Mucosa of rectum (tissue), 2 donors: ENCODE measurements around the gene DHX30.

ENCODE experiments used
- H3K27ac ChIP-seq, 2 donors: one replicate each; pipeline ENCODE4 v1.7.0; 2013; ENCODE audit warnings: inconsistent platforms in 2 of 2, low read depth in 2 of 2, low read length in 2 of 2
- H3K27me3 ChIP-seq, 2 donors: one replicate each; pipeline ENCODE4 v1.7.0; 2013; ENCODE audit warnings: low read length in 2 of 2; ENCODE audit not compliant: control insufficient read depth in 2 of 2, insufficient read depth in 2 of 2
- H3K36me3 ChIP-seq, 2 donors: one replicate each; pipeline ENCODE4 v1.7.0; 2013; ENCODE audit warnings: low read length in 2 of 2; ENCODE audit not compliant: control insufficient read depth in 2 of 2, insufficient read depth in 2 of 2
- H3K4me1 ChIP-seq, 2 donors: one replicate each; pipeline ENCODE4 v1.7.0; 2013; ENCODE audit warnings: low read length in 2 of 2, mild to moderate bottlenecking in 1 of 2; ENCODE audit not compliant: control insufficient read depth in 2 of 2, insufficient read depth in 2 of 2
- H3K4me3 ChIP-seq, 2 donors: one replicate each; pipeline ENCODE4 v1.7.0; 2013; ENCODE audit warnings: low read length in 2 of 2
- H3K9ac ChIP-seq, 2 donors: one replicate each; pipeline ENCODE4 v1.7.0; 2013; ENCODE audit warnings: low read length in 2 of 2, low read depth in 1 of 2, mild to moderate bottlenecking in 1 of 2
- H3K9me3 ChIP-seq, 2 donors: one replicate each; pipeline ENCODE4 v1.7.0; 2013; ENCODE audit warnings: low read length in 2 of 2; ENCODE audit not compliant: control insufficient read depth in 2 of 2
- donor health status: healthy.
- donor health status: Normal muscosa, but diverticular disease.

Gene DHX30

GRCh38 chr3:47867451-47868044 lies 64.6 kb downstream of the DHX30 start:
- H3K9me3 ChIP-seq, result no peaks in the 10 kb centered on the region
- H3K4me1 ChIP-seq, result no peaks in the 10 kb centered on the region
- no peak overlapping the region for H3K27ac ChIP-seq
- H3K36me3 ChIP-seq, result peaks cover 65 to 73% of the 10 kb centered on the region in 2 donors
- H3K4me3 ChIP-seq, result no peak overlapping the region
- H3K27me3 ChIP-seq, result no peaks in the 10 kb centered on the region
- no peak overlapping the region for H3K9ac ChIP-seq

- H3K27ac ChIP-seq, result no peak overlapping the region
- H3K9me3 ChIP-seq, result no peaks in the 10 kb centered on the region
- peaks cover 70 to 73% of the 10 kb centered on the region in 2 donors for H3K36me3 ChIP-seq
- H3K4me1 ChIP-seq, result no peaks in the 10 kb centered on the region
- no peak overlapping the region for H3K4me3 ChIP-seq
- no peak overlapping the region for H3K9ac ChIP-seq
- H3K27me3 ChIP-seq, result no peaks in the 10 kb centered on the region
These were observed 65.4 kb downstream of the DHX30 start for GRCh38 chr3:47868306-47868705.

GRCh38 chr3:47870156-47870555 lies 67.2 kb downstream of the DHX30 start:
- no peaks in the 10 kb centered on the region for H3K4me1 ChIP-seq
- no peaks in the 10 kb centered on the region for H3K9me3 ChIP-seq
- H3K9ac ChIP-seq, result no peak overlapping the region
- H3K36me3 ChIP-seq, result peaks cover 69 to 71% of the 10 kb centered on the region in 2 donors
- H3K27ac ChIP-seq, result no peak overlapping the region
- H3K4me3 ChIP-seq, result no peak overlapping the region
- H3K27me3 ChIP-seq, result no peaks in the 10 kb centered on the region

- H3K4me1 ChIP-seq, result no peaks in the 10 kb centered on the region
- no peak overlapping the region for H3K4me3 ChIP-seq
- H3K9ac ChIP-seq, result no peak overlapping the region
- H3K36me3 ChIP-seq, result peaks cover 71% of the 10 kb centered on the region in 2 donors
- H3K9me3 ChIP-seq, result no peaks in the 10 kb centered on the region
- no peaks in the 10 kb centered on the region for H3K27me3 ChIP-seq
- no peak overlapping the region for H3K27ac ChIP-seq
These were observed 67.8 kb downstream of the DHX30 start for GRCh38 chr3:47870702-47871260.

GRCh38 chr3:47871389-47871788 lies 68.5 kb downstream of the DHX30 start:
- Histone ChIP-seq H3K27ac (no peak overlapping the region), H3K9me3 (no peaks in the 10 kb centered on the region), H3K4me1 (no peaks in the 10 kb centered on the region), H3K4me3 (no peak overlapping the region), H3K36me3 (peaks cover 70 to 71% of the 10 kb centered on the region in 2 donors), H3K9ac (no peak overlapping the region), H3K27me3 (no peaks in the 10 kb centered on the region)

- no peak overlapping the region for H3K9ac ChIP-seq
- H3K27ac ChIP-seq, result no peak overlapping the region
- H3K27me3 ChIP-seq, result no peaks in the 10 kb centered on the region
- no peak overlapping the region for H3K4me3 ChIP-seq
- no peaks in the 10 kb centered on the region for H3K4me1 ChIP-seq
- H3K9me3 ChIP-seq, result no peaks in the 10 kb centered on the region
- H3K36me3 ChIP-seq, result peaks cover 57 to 61% of the 10 kb centered on the region in 2 donors
These were observed 70.0 kb downstream of the DHX30 start for GRCh38 chr3:47872916-47873315.

- Histone ChIP-seq H3K4me3 (no peak overlapping the region), H3K4me1 (no peaks in the 10 kb centered on the region), H3K36me3 (peaks cover 42 to 48% of the 10 kb centered on the region in 2 donors), H3K27me3 (no peaks in the 10 kb centered on the region), H3K9me3 (no peaks in the 10 kb centered on the region), H3K9ac (no peak overlapping the region), H3K27ac (no peak overlapping the region)
These were observed 71.5 kb downstream of the DHX30 start for GRCh38 chr3:47874438-47874837.

- H3K9me3 ChIP-seq, result no peaks in the 10 kb centered on the region
- no peaks in the 10 kb centered on the region for H3K27me3 ChIP-seq
- H3K36me3 ChIP-seq, result peaks cover 37 to 43% of the 10 kb centered on the region in 2 donors
- no peak overlapping the region for H3K9ac ChIP-seq
- no peak overlapping the region for H3K4me3 ChIP-seq
- H3K27ac ChIP-seq, result no peak overlapping the region
- no peaks in the 10 kb centered on the region for H3K4me1 ChIP-seq
These were observed 72.0 kb downstream of the DHX30 start for GRCh38 chr3:47874913-47875312.

- no peak overlapping the region for H3K9ac ChIP-seq
- no peaks in the 10 kb centered on the region for H3K27me3 ChIP-seq
- H3K36me3 ChIP-seq, result peaks cover 20 to 24% of the 10 kb centered on the region in 2 donors
- no peaks in the 10 kb centered on the region for H3K4me1 ChIP-seq
- no peak overlapping the region for H3K4me3 ChIP-seq
- H3K9me3 ChIP-seq, result no peaks in the 10 kb centered on the region
- no peak overlapping the region for H3K27ac ChIP-seq
These were observed 74.4 kb downstream of the DHX30 start for GRCh38 chr3:47877290-47877689.

GRCh38 chr3:47877719-47878118 lies 74.8 kb downstream of the DHX30 start:
- Histone ChIP-seq H3K4me1 (no peaks in the 10 kb centered on the region), H3K4me3 (no peak overlapping the region), H3K27me3 (no peaks in the 10 kb centered on the region), H3K9ac (no peak overlapping the region), H3K27ac (no peak overlapping the region), H3K9me3 (no peaks in the 10 kb centered on the region), H3K36me3 (peaks cover 21% of the 10 kb centered on the region in 2 donors)
